Fibroblast of peridontal ligament (primary cell): ENCODE results near the gene SCCPDH.
"Not testable (repeated sequence)": the region's sequence is repeated elsewhere in the genome, so short reads cannot be mapped to it uniquely, and the experiment has no call there.

Experiments used
- DNase-seq: peaks from one replicate; pipeline ENCODE4 v3.0.0-alpha.2; 2010; ENCODE audit errors: extremely low read depth

The SCCPDH gene

DNA sequence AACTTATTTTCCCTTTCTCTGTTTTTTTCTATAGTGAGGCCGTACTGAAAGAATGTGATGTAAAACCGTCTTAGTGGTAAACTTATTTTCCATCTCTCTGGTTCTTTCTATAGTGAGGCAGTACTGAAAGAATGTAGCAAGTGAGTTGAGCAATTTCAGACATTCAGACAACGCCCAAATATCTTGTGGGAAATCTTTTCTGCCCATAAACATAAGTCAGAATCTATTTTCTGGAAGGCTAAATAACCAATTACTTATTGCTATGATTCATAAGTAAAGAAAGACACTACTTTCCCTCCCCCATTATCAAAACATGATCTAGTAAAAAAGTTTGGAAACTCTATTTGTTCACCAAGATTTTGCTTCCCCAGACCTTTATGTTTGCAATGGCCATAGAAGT lies 18.8 kb upstream of the SCCPDH start:
- DNase-seq = peak; percentile 99

GRCh38 chr1:246708166-246708565 lies 16.0 kb upstream of the SCCPDH start:
- peak; percentile 8 for DNase-seq

DNA sequence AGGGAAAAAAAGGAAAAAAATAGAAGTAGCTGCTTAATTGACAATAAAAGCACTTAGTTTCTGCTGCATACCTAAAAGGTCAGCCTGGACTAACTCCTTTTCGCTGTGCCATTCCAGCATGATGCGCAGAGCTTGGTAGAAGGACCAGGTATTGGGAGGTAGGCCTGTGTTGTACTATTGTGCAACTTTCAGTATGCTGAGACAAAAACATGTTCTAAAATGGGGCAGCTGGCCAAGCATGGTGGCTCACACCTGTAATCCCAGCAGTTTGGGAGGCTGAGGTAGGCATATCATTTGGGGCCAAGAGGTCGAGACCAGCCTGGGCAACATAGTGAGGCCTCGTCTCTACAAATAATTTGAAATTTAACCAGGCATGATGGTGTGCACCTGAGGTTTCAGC lies 15.0 kb upstream of the SCCPDH start:
- no peak for DNase-seq

DNA sequence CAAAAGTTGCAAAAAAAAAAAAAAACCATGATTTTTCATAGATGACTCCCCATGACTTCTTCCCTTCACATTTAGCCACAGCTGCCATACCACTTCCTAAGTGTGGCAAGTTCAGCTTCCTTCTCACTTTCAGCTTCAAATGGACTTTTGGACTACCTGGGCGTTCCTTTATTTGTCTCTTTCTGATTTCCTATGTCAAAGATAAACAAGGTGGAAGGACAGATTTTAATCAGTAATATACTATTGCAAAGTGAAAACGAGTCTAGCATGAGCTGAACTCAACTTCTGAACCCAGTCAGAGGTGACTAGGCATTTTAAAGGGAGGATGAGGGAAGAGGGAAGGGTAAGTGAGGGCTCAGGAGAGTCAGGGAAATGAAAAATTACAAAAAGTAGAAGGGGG lies 14.4 kb upstream of the SCCPDH start:
- DNase-seq = no peak

- DNase-seq = no peak
Observed at GRCh38 chr1:246711548-246712003, 12.6 kb upstream of the SCCPDH start.

DNA sequence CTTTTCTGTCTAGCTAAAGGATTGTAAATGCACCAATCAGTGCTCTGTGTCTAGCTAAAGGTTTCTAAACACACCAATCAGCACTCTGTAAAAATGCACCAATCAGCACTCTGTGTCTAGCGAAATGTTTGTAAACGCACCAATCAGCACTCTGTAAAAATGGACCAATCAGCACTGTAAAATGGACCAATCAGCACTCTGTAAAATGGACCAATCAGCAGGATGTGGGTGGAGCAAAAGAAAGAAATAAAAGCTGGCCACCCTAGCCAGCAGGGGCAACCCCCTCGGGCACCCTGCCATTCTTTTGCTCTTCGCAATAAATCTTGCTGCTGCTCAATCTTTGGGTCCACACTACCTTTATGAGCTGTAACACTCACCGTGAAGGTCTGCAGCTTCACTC lies 11.8 kb upstream of the SCCPDH start:
- DNase-seq = not testable (repeated sequence)

DNA sequence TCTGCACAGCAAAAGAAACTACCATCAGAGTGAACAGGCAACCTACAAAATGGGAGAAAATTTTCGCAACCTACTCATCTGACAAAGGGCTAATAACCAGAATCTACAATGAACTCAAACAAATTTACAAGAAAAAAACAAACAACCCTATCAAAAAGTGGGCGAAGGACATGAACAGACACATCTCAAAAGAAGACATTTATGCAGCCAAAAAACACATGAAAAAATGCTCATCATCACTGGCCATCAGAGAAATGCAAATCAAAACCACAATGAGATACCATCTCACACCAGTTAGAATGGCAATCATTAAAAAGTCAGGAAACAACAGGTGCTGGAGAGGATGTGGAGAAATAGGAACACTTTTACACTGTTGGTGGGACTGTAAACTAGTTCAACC lies 4.8 kb upstream of the SCCPDH start:
- DNase-seq = not testable (repeated sequence)

DNA sequence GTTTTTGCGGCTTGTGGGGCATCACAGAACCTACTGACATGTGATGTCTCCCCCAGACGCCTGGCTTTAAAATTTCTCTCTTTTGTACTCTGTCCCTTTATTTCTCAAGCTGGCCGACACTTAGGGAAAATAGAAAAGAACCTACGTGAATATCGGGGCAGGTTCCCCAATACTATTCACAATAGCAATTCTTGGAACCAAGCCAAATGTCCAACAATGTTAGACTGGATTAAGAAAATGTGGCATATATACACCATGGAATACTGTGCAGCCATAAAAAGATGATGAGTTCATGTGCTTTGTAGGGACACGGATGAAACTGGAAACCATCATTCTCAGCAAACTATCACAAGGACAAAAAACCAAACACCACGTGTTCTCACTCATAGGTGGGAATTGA lies 3.4 kb upstream of the SCCPDH start:
- not testable (repeated sequence) for DNase-seq

DNA sequence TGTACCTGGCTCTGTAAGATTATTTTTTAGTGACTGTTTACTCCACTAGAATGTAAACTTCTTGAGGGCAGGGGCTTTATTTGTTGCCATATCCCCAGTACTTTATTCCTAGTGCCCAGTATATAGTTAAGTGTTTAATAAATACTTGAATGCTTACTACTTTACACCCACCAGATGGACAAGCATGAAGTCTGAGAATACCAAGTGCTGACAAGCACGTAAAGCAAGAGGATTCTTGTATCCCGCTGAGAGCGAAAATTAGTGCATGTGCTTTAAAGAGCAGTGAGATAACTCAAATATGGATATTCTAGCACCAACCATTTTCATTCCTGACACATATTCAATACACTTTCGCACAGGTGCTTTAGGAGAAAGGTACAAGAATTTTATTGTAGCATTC lies 1.5 kb upstream of the SCCPDH start:
- DNase-seq = no peak

GRCh38 chr1:246724731-246725095 lies 504 bp downstream of the SCCPDH start:
- peak; percentile 45 for DNase-seq

DNA sequence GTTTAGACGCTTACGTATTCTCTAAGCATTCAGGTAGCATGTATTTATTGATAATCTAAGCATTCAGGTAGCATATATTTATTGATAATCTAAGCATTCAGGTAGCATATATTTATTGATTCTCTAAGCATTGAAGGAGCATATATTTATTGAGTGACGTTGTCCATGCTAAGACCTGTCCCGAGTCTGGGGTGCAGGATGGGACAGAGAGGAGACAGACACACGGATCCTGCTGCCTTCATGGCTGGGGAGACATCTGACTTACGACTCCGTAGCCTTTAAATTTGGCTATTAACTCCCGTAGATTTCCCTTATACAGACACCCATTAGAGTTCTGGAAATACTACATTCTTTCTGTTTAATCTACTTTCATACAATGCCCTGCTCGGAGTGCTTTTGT lies 982 bp downstream of the SCCPDH start:
- DNase-seq = no peak

GRCh38 chr1:246726255-246726679 lies 2.1 kb downstream of the SCCPDH start:
- no peak for DNase-seq

DNA sequence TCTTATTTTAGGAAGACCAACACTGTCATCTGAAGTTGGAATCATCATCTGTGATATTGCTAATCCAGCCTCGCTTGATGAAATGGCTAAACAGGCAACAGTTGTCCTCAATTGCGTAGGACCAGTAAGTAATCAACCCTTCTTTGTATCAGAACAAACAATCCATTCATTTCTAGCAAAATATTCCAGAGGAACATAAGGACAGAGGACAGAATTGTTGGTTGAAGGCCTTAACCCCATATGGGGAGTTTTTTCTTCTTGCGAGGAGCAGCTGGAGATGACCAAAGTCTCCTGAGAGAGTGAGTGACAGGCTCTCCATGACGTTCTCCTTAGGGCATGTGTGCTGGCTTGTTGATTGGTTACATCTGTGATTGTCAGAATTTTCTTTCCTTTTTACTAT lies 2.7 kb downstream of the SCCPDH start:
- no peak for DNase-seq

DNA sequence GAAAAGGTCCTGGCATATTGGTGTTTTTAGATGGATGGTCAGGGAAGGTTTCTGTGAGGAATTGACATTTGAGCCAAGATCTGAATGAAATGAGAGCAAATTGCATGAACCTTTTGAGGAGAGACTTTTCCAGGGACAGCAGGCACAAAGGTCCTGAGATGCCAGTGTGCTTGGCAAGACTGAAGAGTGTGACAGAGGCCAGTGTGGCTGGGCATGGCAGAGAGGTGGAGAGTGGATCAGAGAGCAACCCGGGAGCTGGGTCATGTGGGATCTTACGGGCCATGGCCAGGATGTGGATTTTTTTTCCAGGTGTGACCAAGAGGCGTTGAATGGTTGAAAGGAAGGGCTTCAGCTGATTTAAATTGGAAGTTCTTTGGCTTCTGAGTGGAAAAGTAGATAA lies 3.4 kb downstream of the SCCPDH start:
- no peak for DNase-seq

GRCh38 chr1:246728311-246728710 lies 4.1 kb downstream of the SCCPDH start:
- no peak for DNase-seq

GRCh38 chr1:246729040-246729439 lies 4.8 kb downstream of the SCCPDH start:
- DNase-seq = not testable (repeated sequence)

GRCh38 chr1:246730839-246731238 lies 6.6 kb downstream of the SCCPDH start:
- no peak for DNase-seq

DNA sequence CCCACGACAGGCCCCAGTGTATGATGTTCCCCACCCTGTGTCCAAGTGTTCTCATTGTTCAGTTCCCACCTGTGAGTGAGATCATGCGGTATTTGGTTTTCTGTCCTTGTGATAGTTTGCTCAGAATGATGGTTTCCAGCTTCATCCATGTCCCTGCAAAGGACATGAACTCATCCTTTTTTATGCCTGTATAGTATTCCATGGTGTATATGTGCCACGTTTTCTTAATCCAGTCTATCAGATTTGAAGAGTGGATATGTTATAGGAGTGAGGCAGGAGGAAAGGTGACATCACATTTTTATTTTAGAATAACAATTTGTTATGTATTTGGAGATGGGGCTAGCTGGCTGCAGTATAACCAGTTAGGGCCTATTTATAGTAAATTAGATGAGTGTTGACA lies 7.7 kb downstream of the SCCPDH start:
- not testable (repeated sequence) for DNase-seq

GRCh38 chr1:246733704-246734103 lies 9.5 kb downstream of the SCCPDH start:
- DNase-seq = peak; percentile 6

DNA sequence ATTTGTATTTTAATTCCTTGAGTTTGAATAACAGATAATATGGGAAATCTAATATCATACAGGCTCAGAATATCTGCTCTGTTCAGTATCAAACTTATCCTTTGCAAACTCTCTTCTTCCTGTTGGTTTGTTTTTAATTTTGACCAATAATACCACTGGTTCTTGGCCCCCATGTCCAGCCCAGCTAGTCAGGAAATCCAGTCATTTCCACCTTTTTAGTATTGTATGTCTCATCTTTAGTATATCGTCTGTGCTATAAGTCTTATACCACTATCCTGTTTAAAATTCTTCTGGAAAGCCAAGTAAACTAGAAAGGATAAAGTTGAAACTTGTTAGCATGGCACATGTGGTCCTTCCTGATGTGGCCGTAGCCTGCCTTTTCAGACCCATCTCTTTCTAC lies 10.7 kb downstream of the SCCPDH start:
- no peak for DNase-seq

DNA sequence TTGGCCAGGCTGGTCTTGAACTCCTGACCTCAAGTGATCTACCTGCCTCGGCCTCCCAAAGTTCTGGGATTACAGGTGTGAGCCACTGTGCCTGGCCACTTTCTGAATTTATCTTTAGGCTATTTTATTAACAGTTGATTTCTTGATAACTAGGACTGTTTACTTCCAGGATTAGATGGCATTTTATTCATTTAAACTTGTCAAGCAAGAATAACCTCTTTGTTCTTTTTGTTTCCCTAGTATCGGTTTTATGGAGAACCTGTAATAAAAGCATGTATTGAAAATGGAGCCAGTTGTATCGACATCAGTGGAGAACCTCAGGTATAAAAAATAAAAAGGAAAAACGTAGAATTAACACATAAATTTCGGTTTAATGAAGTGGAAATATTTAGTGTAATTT lies 11.5 kb downstream of the SCCPDH start:
- no peak for DNase-seq

DNA sequence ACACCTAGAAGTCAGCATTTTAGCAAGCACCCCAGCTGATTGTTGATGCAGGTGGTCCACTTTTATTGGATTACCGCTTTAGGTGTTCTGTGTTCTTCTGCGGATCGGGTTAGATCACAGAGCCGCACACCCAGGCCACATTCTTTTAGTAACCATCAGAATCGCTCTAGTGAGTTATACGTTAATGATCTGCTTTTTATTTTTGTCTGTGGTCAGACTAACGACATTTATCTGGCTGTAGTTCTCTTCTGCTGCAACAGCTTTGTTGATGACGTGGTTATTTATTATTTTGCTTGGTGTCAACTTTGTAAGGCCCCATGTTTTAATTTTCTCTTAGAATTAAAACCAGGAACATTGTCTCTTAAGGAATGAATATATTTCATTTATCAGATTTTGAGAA lies 18.2 kb downstream of the SCCPDH start:
- DNase-seq = no peak

DNA sequence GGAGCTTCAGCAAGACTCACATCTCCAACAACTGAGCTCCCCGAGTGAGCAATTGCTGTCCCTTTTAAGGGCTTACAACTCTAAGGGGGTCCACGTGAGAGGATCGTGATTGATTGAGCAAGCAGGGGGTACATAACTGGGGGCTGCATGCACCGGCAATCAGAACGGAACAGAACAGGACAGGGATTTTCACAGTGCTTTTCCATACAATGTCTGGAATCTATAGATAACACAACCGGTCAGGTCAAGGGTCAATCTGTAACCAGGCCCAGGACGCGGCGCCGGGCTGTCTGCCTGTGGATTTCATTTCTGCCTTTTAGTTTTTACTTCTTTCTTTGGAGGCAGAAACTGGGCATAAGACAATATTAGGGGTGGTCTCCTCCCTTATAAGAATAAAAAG lies 21.9 kb downstream of the SCCPDH start:
- not testable (repeated sequence) for DNase-seq

GRCh38 chr1:246748006-246748405 lies 23.8 kb downstream of the SCCPDH start:
- no peak for DNase-seq

DNA sequence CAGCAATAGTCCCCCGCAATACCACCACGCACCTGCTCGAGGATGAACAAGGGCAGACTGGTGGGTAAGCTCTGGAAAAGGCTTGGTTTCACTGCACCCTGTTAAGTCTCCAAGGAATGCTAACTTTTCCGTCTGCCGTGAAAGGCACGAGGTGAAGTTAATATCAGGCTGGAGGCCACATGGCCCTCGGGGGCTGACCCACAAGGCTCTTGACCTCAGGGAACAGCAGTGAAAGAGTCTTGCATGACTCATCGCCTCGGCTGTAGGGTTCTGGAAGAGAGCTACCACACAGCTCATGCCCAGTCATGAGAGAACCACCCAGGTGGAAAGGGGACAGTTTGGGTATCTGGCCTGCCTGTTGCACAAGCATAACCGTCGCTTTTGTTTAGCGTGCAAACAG lies 24.7 kb downstream of the SCCPDH start:
- DNase-seq = no peak
